HG02642 (cell line): ENCODE results near the gene MYADML2.

Experiments
- ATAC-seq: cut with Tn5 transposase; IDR thresholded peaks from one replicate; pipeline ENCODE4 v1.9.1; 2021; ENCODE audit warnings: mild to moderate bottlenecking; ENCODE audit not compliant: unreplicated experiment, poor library complexity

The MYADML2 gene

DNA sequence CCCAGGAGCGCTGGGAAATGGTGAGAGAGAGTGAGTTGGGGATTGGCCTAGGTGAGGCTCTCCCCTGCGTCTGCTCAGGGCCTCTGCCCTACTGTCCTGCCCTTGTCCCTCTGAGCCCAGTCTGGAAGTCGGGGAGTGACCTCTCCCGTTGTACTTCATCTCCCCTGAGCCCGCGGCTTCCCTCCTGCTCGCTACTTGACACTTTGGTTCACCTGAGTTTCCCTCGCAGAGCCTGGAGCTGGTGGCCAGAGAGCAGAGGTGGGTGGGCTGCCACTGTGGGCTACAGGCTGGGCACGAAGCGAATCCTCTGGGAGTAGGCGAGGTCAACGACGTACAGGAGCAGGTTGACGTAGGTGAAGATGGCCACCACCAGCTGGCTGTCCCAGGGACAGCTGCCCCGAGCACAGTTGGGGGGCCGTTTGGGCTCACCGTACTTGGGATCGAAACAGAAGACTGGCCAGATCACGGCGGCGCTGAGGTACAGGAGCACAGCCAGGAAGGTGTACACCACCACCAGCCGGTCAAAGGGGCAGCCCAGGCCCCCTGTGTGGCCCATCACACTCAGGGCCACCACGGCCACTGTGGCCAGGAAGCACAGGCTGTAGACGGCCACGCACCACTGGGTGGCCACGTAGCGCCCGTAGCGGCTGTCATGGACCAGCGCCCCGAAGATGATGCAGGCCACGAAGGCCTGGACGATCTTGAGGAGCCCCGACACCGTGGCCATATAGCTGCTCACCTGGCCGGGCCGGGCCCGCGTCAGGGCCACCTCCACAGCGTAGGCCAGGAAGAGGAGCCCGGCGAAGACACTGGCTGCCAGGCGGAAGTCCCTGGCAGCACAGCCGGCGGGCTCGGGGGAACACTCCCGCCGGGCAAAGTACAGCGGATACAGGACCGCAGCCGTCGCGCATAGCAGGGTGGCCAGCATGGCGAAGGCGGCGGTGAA is 6.2 kb downstream of the MYADML2 start:
- ATAC-seq: no peak

- no peak for ATAC-seq
These were observed 7.1 kb downstream of the MYADML2 start for GRCh38 chr17:81939881-81940385.

- ATAC-seq: no peak
These were observed 7.8 kb downstream of the MYADML2 start for GRCh38 chr17:81939218-81939617.

- ATAC-seq: no peak
These were observed 11.3 kb downstream of the MYADML2 start for GRCh38 chr17:81935709-81936084.

- ATAC-seq: no peak
These were observed 12.0 kb downstream of the MYADML2 start for GRCh38 chr17:81934850-81935708.

DNA sequence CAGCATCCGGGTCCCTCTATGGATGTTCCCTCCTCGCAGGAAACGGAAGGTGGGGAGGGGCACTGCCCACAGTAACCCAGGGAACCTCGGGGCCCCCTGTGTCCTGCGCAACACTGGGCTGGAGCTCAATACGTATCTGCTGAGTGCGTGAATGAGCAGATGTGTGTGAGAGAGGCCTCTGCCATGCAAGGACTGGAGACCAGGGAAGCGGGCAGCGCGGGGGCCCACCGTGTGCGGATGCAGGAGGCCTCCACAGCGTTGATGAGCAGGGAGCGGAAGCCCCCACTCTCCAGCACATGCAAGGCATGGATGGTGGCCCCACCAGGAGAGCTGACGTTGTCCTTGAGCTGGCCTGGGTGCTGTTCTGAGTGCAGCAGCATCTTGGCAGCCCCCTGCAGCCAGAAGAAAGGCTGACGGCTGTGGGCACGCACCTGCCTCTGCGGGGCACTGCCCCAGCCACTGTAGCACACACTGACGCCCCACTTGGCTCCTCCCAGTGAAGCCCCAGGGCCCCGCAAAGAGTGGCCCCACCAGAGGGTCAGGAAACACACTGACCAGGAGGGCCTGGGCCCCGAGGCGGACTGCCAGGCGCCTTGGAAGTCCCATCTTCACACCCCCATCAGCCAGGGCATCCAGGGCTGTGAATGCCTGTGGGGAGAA is 12.8 kb downstream of the MYADML2 start:
- ATAC-seq: no peak

GRCh38 chr17:81933178-81933699 is 13.8 kb downstream of the MYADML2 start:
- ATAC-seq: no peak

DNA sequence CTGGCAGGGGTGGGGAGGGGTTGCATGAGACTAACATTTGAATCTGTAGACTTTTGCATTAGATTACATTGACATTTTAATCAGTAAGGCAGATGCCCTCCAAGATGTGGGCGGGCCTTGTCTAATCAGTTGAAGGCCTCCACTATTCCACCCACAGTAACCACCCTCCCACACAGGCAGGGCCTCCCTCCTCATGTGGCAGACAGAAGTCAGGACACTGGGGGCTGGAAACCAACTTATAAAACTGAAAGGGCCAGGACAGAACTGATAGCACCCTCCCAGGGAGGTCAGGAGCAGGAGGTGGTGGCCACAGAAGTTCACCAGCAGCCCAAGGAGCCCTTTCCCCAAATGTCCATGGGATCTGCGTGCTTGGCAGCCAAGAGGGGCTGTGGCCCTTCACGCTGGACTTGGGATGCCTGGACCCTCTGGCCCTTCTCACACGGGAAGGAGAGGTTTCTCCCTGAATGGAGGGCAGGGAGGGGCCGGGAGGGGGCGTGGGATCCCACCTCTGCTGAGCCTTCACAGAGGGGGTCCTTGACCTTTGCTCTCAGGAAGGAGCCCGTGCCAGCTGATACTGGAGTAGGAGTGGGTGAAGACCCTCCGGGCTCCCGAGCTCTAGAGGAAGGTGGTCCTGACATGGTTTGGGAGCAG is 14.6 kb downstream of the MYADML2 start:
- ATAC-seq: no peak

DNA sequence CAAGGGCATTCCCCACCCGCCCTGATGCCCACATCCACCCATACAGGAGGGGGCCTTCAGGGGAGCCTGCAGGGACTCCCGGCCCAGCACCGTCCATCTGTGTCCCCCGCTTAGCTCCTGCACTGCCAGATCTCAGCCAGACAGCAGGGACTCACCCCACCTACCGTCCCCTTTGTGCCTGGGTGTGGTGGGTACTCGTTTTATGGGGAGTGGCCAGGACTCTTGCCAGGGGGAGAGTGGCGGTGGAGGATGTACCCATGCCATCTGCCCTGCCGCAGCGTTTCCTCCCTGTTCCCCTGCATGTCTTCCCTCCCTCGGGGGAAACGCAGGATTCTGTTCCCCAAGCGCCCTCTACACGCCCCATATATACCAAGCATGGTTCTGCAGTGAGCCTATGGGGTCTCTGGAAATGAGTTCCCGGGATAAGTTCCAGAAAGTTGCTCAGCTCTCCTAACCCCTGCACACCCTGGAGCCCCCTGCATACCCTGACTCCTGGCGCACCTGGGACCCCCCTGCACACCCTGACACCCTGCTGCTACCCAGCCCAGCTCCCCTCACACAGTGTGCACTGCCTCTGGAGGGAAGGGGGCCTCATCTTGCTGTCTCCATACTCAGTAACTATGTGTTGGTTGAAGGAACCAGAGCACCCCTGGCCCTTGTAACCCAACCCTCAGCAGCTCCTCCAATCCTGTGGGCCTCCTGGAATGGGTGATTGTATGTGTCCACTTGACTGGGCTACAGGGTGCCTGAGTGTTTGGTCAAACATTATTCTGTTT is 15.3 kb downstream of the MYADML2 start:
- ATAC-seq: no peak

DNA sequence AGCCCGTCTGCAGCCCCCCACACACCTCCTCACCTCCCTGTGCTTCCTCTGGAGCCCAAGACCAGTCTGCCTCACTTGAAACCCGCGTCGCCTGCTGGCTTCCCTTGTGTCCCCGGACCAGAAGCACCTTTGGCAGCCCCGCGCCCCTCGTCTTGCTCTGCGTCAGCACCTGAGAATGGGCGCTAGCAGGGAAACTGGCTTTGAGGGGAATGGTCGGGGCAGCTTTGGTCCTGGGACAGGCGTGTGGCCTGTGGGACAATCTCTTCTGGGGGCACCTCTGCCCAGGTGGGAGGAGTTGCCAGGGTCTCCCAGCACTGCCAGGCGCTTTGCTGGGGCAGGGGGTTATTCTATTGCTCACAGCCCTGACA is 15.9 kb downstream of the MYADML2 start:
- ATAC-seq: no peak

- ATAC-seq: no peak
These were observed 16.6 kb downstream of the MYADML2 start for GRCh38 chr17:81930142-81931125.

- ATAC-seq: no peak
These were observed 17.5 kb downstream of the MYADML2 start for GRCh38 chr17:81929253-81930141.

DNA sequence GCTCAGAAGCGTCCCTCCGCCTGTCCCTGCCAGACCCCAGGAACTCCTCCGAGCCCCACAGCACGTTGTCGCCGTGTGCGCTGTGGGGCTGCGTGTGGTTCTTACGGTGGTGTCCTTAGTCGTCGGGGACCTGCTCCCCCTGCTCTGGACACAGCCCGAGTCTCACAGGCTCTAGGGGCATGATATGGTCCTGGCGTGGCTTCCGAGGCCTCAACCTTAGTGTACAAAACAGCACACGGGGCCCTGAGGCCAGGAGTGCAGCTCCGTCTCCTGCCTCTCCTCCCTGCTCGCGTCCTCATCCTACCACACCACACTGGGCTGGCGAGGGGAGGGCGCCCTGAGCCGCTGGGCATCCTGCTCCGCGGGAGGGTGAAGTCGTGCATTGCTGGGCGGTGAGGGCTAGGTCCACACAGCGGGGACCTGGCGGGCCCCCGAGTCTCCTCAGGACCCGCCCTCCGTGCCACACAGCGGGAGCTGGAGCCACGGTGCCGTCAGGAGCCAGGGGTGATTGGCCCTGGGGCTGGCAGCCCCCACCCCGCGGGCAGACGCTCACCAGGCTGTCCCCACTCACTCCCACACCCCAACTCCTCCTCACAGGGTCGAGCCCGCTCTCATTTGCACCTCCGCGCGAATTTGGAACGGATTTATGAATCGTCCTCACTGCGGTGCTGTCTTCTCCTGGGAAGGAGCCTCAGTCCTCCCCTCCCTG is 18.3 kb downstream of the MYADML2 start:
- no peak for ATAC-seq

DNA sequence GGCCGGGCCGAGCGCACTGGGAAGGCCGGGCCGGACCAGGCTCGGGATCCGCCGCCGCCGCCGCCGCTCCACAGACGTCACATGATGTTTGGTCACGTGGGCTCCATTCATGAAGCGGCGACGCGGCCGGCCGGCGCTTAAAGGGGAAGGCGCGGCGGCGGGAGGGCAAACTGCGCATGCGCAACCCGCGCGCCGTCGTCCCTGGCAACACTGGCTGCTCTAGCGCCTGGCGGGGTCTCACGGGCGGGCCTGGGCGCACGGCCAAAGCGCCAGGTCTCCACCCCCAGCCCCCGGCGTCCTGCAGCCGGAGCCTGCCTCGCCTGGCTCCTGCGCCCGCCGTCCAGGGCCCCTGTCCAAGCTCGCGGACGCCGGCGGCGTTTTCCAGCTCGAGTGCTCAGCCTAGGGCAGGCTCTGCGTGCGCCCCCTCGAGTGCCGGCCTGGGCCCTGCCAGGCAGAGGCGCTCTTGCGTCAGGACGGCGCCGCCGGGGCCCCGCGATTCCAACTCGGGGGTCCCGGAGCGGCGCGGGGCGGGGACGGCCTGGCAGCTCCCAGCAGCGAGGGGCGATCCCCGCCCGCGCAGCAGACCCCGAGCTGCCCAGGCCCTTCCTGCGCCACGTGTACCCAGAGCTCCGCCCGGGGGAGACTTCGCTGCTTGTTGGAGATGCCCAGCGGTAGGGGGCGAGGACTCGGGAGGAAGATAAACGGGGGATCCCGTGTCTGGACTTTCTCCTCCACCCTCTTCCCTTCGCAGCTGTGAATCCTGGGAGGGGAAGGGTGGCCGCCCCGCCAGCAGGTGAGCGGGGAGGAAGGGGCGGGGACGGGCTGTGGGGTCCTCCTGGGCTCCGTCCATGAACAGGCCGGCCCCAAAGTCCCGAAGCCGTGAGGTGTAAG is 19.1 kb downstream of the MYADML2 start, which contains the start of gene MAFG:
TSS of gene MAFG (minus strand) at position 83 of the 891 bp plus-strand sequence. CDS start 4,550 bp downstream, outside the sequence.
- peak; percentile 67 for ATAC-seq

DNA sequence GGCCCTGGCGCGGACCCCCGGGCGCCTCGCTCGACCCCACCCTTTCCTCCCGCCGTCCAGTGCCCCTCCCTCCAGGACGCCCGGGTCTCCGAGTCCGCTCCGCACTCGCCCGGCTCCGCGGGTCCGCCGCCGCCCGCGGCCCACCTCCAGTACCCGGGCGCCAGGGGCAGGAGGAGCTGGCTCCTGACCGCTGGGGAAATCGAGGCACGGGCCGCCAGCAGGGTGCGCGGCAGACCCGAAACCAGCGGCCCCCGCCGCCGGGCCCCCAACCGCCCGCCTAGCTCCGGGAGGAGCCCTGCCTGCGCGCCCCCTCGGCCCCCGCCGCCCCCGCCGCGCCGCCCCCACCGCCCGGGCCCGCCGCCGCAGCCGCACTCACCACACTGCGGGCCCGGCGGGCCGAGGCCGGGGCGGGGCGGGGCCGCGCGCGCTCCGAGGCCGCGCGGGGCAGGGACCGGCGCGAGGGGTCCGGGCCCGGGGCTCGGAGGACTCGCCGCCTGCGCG is 19.8 kb downstream of the MYADML2 start:
- peak; percentile 14 for ATAC-seq
